Measurements from ENCODE around the gene BLOC1S1.

Gene BLOC1S1

DNA sequence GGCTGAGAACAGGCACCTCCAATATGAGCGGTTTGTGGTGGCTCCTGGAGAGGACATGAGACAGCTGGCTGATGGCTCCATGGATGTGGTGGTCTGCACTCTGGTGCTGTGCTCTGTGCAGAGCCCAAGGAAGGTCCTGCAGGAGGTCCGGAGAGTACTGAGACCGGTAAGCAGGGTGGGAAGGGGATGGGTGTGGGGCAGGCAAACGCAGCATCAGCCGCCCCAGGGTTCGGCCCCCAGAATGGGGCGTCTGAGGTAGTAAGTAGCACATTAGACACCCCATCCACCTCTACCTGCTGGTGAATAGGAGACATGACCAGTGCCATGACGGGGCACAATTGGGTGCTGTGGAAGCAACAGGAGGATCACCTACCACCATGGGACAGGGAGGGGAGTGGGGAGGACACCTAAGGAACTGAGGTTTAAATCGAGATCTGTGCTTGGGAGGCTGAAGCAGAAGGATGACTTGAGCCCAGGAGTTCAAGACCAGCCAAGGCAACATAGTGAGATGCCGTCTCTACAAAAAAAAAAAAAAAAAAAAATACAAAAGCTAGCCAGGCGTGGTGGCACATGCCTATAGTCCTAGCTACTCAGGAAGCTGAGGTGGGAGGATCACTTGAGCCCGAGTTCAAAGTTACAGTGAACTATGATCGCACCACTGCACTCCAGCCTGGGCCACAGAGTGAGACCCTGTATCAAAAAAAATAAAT lies 33.6 kb upstream of the BLOC1S1 start:
- Histone ChIP-seq H3K9me3 (ENCODE audit: severe bottlenecking) (no peaks in the 10 kb centered on the region), H3K27ac (ENCODE audit: poor library complexity, severe bottlenecking) (no peak overlapping the region), H3K36me3 (ENCODE audit: low read depth) (no peaks in the 10 kb centered on the region), H3K4me3 (ENCODE audit: severe bottlenecking) (no peak overlapping the region), H3K27me3 (ENCODE audit: insufficient read depth, poor library complexity, severe bottlenecking) (no peaks in the 10 kb centered on the region), H3K4me1 (ENCODE audit: insufficient read depth, poor library complexity, severe bottlenecking) (no peaks in the 10 kb centered on the region)
- TF ChIP-seq, protein P1, sequence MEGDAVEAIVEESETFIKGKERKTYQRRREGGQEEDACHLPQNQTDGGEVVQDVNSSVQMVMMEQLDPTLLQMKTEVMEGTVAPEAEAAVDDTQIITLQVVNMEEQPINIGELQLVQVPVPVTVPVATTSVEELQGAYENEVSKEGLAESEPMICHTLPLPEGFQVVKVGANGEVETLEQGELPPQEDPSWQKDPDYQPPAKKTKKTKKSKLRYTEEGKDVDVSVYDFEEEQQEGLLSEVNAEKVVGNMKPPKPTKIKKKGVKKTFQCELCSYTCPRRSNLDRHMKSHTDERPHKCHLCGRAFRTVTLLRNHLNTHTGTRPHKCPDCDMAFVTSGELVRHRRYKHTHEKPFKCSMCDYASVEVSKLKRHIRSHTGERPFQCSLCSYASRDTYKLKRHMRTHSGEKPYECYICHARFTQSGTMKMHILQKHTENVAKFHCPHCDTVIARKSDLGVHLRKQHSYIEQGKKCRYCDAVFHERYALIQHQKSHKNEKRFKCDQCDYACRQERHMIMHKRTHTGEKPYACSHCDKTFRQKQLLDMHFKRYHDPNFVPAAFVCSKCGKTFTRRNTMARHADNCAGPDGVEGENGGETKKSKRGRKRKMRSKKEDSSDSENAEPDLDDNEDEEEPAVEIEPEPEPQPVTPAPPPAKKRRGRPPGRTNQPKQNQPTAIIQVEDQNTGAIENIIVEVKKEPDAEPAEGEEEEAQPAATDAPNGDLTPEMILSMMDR (IDR thresholded peaks at IDR 0.05; ENCODE audit: poor library complexity, severe bottlenecking) = no peak
- no peak for DNase-seq (ENCODE audit: low spot score)
- no peak for ATAC-seq (ENCODE audit: low read depth)

DNA sequence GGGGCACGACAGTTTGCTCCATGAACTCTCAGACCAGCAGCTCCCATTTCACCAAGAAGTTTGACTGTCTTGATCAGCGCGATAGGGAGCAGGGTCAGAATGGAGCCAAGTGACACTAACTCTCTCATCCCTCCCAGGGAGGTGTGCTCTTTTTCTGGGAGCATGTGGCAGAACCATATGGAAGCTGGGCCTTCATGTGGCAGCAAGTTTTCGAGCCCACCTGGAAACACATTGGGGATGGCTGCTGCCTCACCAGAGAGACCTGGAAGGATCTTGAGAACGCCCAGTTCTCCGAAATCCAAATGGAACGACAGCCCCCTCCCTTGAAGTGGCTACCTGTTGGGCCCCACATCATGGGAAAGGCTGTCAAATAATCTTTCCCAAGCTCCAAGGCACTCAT lies 32.2 kb upstream of the BLOC1S1 start:
- H3K36me3 ChIP-seq (ENCODE audit: low read depth) = no peaks in the 10 kb centered on the region
- no peak overlapping the region for H3K27ac ChIP-seq (ENCODE audit: poor library complexity, severe bottlenecking)
- ATAC-seq (ENCODE audit: low read depth) (no peak), DNase-seq (ENCODE audit: low spot score) (no peak)
- TF ChIP-seq, protein P1 (IDR thresholded peaks at IDR 0.05; ENCODE audit: poor library complexity, severe bottlenecking) = no peak
- no peak overlapping the region for H3K4me3 ChIP-seq (ENCODE audit: severe bottlenecking)
- H3K27me3 ChIP-seq (ENCODE audit: insufficient read depth, poor library complexity, severe bottlenecking) = no peaks in the 10 kb centered on the region
- no peaks in the 10 kb centered on the region for H3K9me3 ChIP-seq (ENCODE audit: severe bottlenecking)
- no peaks in the 10 kb centered on the region for H3K4me1 ChIP-seq (ENCODE audit: insufficient read depth, poor library complexity, severe bottlenecking)

DNA sequence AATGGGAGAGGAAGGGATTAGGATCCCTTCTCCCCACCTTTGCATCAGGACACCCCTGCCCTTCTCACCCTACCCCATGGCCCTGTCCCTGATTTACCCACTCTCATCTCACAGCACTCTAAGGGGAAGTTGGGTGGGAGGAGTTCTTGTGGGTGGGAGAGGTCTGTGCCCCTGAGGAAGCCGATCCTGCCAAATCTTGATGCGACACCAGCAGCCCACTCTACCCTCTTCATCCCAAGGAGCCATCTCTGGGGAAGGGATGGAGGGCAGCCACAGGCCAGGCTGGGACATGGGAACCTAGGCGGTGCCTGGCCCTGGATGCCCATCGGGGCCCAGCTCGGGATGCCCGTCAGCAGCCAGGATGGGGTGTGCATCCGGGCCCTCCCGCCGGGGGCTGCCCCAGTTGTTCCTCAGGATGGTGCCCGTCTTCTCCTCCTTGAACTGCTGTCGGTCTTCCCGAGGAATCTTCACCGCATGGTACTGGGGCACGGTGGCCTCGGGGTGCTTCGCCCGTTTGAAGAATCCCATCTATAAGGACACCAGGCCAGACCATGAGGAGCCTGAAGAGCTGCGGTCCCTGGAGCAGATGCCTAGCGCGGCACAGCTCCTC lies 31.0 kb upstream of the BLOC1S1 start:
- DNase-seq (ENCODE audit: low spot score) (no peak), ATAC-seq (ENCODE audit: low read depth) (no peak)
- H3K4me1 ChIP-seq (ENCODE audit: insufficient read depth, poor library complexity, severe bottlenecking) = no peaks in the 10 kb centered on the region
- TF ChIP-seq, protein P1 (IDR thresholded peaks at IDR 0.05; ENCODE audit: poor library complexity, severe bottlenecking) = no peak
- no peaks in the 10 kb centered on the region for H3K27me3 ChIP-seq (ENCODE audit: insufficient read depth, poor library complexity, severe bottlenecking)
- H3K27ac ChIP-seq (ENCODE audit: poor library complexity, severe bottlenecking) = no peak overlapping the region
- H3K36me3 ChIP-seq (ENCODE audit: low read depth) = no peaks in the 10 kb centered on the region
- no peak overlapping the region for H3K4me3 ChIP-seq (ENCODE audit: severe bottlenecking)
- no peaks in the 10 kb centered on the region for H3K9me3 ChIP-seq (ENCODE audit: severe bottlenecking)

DNA sequence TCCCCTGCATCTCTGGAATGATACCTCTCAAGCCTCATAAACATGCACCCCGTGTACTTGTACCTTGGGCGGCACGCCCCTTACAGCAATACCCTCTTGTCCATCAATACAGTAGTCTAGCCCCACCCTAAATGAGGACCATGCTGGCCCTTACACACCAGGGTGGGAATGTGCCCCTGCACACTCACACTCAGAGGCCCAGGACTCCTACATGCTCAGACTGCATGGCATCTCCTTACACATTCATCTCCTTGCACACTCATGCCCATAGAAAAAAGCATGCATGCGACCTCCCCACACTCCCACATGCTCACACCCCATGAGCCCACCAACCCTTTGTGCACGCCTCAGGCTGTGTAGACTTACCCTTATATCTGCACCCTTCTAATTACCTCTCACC lies 30.2 kb upstream of the BLOC1S1 start:
- H3K9me3 ChIP-seq (ENCODE audit: severe bottlenecking) = no peaks in the 10 kb centered on the region
- H3K4me1 ChIP-seq (ENCODE audit: insufficient read depth, poor library complexity, severe bottlenecking) = no peaks in the 10 kb centered on the region
- TF ChIP-seq, protein P1 (IDR thresholded peaks at IDR 0.05; ENCODE audit: poor library complexity, severe bottlenecking) = no peak
- no peaks in the 10 kb centered on the region for H3K27me3 ChIP-seq (ENCODE audit: insufficient read depth, poor library complexity, severe bottlenecking)
- DNase-seq (ENCODE audit: low spot score) (no peak), ATAC-seq (ENCODE audit: low read depth) (no peak)
- H3K27ac ChIP-seq (ENCODE audit: poor library complexity, severe bottlenecking) = no peak overlapping the region
- no peak overlapping the region for H3K4me3 ChIP-seq (ENCODE audit: severe bottlenecking)
- no peaks in the 10 kb centered on the region for H3K36me3 ChIP-seq (ENCODE audit: low read depth)
